Measurements from ENCODE around the gene GALNT4. TPM values are rescaled to one million over a fixed set of nuclear protein-coding genes. Genes with fewer than 3 reads are reported as not detected.

Gene GALNT4
- 1.7 and 2.1 TPM in 2 replicates for total RNA-seq (2014; rRNA removed; shearing (Covaris generic))

- Histone ChIP-seq H3K27me3 (ENCODE audit: control insufficient read depth, insufficient read depth, low read length) (no peaks in the 10 kb centered on the region), H3K36me3 (replicated peaks; ENCODE audit: control insufficient read depth, insufficient read depth, low read length) (no peaks in the 10 kb centered on the region), H3K4me3 (ENCODE audit: insufficient read depth, low read depth, low read length) (peak within 1 kb of the TSS; percentile 83)
- DNase-seq: peak; percentile 95
Observed at GRCh38 chr12:89524541-89525304, at the start of gene GALNT4. Gene GALNT4, minus strand, starts transcription at chr12:89524796. Its CDS starts 247 bp downstream, at chr12:89524549.

DNA sequence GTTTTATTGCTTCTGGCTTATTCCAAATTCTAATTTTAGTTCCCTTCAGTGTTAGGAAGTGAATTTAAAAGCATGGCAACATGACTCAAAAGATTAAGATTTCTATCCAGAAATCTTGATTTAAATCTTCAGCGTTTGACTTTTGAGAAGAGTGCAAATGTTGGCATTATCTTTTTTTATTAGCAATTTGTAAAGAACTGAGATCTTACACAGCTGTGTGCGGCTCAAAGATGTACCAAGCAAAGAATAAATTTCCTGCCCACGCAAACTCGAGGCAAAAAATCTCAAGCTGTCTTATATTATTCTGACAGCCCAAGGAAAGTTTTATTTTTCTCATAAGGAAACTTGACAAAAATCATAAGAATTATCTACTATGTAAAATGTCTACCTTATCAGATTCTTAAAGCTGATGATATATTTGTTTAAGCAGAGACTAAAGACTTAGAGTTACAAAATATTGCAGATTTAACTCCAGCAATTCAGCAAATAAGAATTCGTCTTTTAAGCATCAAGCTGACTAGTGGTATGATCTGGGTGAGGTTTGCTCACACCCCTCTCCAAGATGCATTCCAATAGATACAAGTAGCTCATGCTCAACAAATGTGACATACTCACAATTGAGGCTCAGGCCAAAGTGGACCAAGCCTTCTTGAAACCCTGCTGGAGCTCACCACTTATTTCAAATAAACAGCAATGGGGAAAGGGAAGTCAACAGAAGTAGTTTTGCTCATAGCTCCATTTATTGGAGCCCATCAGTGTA, 48.6 kb upstream of the GALNT4 start:
- H3K27me3 ChIP-seq (ENCODE audit: control insufficient read depth, insufficient read depth, low read length): no peaks in the 10 kb centered on the region
- DNase-seq: no peak
- no peak overlapping the region for H3K4me3 ChIP-seq (ENCODE audit: insufficient read depth, low read depth, low read length)
- H3K36me3 ChIP-seq (replicated peaks; ENCODE audit: control insufficient read depth, insufficient read depth, low read length): no peaks in the 10 kb centered on the region

DNA sequence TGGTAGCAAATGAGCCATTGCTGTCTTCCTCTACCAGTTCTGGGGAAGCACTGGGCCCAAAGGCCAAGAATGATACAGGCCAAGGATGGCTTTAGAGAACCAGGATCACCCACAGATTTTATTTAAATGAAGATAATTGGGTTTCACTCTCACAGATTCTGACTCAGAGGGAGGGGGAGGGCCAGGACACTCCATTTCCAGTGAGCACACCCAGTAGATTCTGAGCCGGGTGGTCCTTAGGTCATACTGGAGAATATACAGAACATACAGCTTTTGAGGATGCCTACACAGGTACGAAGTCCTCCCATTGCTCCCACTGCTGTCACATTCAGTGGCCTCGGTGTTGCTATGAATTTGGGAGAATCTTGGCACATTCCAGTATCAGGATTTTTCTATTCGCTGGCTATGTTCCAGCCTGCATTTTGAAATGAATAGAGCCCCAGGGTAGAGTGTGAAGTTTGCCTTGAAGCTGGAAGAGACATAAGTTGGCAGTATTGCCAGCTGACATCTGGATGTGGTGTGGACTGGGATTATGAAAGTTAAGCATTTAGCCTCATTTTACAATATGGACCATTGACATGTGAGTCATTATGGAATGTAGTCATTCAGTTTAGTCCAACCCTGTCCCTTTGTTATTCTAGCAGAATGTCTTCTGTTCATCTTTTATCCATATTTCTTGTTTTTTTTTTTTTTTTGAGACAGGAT, 47.0 kb upstream of the GALNT4 start:
- no peak overlapping the region for H3K4me3 ChIP-seq (ENCODE audit: insufficient read depth, low read depth, low read length)
- no peak for DNase-seq
- H3K36me3 ChIP-seq (replicated peaks; ENCODE audit: control insufficient read depth, insufficient read depth, low read length): no peaks in the 10 kb centered on the region
- H3K27me3 ChIP-seq (ENCODE audit: control insufficient read depth, insufficient read depth, low read length): no peaks in the 10 kb centered on the region

DNA sequence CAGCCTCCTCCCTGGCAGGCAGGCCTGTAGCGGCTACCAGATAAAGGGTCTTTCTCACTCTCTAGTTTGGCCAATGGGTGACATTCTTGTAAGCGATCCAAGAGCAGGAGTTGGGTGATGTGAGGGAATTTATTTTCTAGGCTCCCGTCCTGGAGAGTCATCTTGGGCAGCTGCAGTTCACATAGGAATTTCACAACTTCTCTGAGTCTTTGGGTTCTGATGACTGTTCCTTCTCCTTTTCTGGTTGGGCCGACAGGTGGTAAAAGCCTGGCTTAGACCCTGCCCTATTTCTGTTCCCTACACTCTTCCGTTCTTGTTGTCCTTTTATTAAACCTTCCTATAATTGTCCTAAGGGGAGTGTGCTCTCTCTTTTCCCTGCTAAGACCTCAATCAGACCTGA, 43.9 kb upstream of the GALNT4 start:
- no peaks in the 10 kb centered on the region for H3K27me3 ChIP-seq (ENCODE audit: control insufficient read depth, insufficient read depth, low read length)
- DNase-seq: no peak
- no peak overlapping the region for H3K4me3 ChIP-seq (ENCODE audit: insufficient read depth, low read depth, low read length)
- H3K36me3 ChIP-seq (replicated peaks; ENCODE audit: control insufficient read depth, insufficient read depth, low read length): no peaks in the 10 kb centered on the region

DNA sequence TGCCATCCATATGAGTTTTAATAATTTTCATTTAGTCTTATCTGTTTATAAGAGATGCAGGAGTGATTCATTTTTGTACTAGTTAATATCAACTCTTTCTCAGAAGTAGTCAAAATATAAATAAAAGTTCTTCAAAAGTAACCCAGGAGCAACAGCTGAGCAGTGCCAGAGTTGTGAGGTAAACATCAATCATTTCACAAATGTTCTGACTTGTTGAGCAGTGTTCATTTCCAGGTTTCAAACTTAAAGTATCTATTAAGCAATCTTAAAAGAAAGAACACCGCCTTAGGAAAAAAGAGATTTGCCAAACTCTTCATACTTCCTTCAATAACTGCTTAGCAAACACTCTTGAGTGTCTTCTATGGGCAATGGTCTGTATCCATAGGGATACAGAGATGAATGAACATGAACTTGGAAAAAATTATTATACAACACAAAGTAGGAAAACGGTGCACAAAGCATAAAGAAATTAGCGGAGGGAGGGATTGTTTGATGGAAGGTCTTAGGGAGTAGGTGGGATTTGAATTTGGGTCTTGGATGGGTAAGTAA, 43.2 kb upstream of the GALNT4 start:
- DNase-seq: no peak
- H3K36me3 ChIP-seq (replicated peaks; ENCODE audit: control insufficient read depth, insufficient read depth, low read length): no peaks in the 10 kb centered on the region
- H3K27me3 ChIP-seq (ENCODE audit: control insufficient read depth, insufficient read depth, low read length): no peaks in the 10 kb centered on the region
- H3K4me3 ChIP-seq (ENCODE audit: insufficient read depth, low read depth, low read length): no peak overlapping the region

- Histone ChIP-seq H3K27me3 (ENCODE audit: control insufficient read depth, insufficient read depth, low read length) (no peaks in the 10 kb centered on the region), H3K36me3 (replicated peaks; ENCODE audit: control insufficient read depth, insufficient read depth, low read length) (no peaks in the 10 kb centered on the region), H3K4me3 (ENCODE audit: insufficient read depth, low read depth, low read length) (no peak overlapping the region)
- no peak for DNase-seq
Observed at GRCh38 chr12:89566615-89567014, 42.0 kb upstream of the GALNT4 start.

- DNase-seq: no peak
- H3K4me3 ChIP-seq (ENCODE audit: insufficient read depth, low read depth, low read length): no peak overlapping the region
- no peaks in the 10 kb centered on the region for H3K36me3 ChIP-seq (replicated peaks; ENCODE audit: control insufficient read depth, insufficient read depth, low read length)
- H3K27me3 ChIP-seq (ENCODE audit: control insufficient read depth, insufficient read depth, low read length): no peaks in the 10 kb centered on the region
Observed at GRCh38 chr12:89565002-89565401, 40.4 kb upstream of the GALNT4 start.

GRCh38 chr12:89559753-89560152, 35.2 kb upstream of the GALNT4 start:
- H3K4me3 ChIP-seq (ENCODE audit: insufficient read depth, low read depth, low read length): no peak overlapping the region
- DNase-seq: no peak
- no peaks in the 10 kb centered on the region for H3K27me3 ChIP-seq (ENCODE audit: control insufficient read depth, insufficient read depth, low read length)

GRCh38 chr12:89556976-89557375, 32.4 kb upstream of the GALNT4 start:
- Histone ChIP-seq H3K36me3 (replicated peaks; ENCODE audit: control insufficient read depth, insufficient read depth, low read length) (no peaks in the 10 kb centered on the region), H3K4me3 (ENCODE audit: insufficient read depth, low read depth, low read length) (no peak overlapping the region), H3K27me3 (ENCODE audit: control insufficient read depth, insufficient read depth, low read length) (no peaks in the 10 kb centered on the region)
- no peak for DNase-seq

More at GRCh38 chr12:89559753-89560152, 35.2 kb upstream of the GALNT4 start:
- no peaks in the 10 kb centered on the region for H3K36me3 ChIP-seq (replicated peaks; ENCODE audit: control insufficient read depth, insufficient read depth, low read length)

GRCh38 chr12:89552376-89552775, 27.8 kb upstream of the GALNT4 start:
- H3K27me3 ChIP-seq (ENCODE audit: control insufficient read depth, insufficient read depth, low read length): no peaks in the 10 kb centered on the region
- H3K36me3 ChIP-seq (replicated peaks; ENCODE audit: control insufficient read depth, insufficient read depth, low read length): no peaks in the 10 kb centered on the region
- DNase-seq: no peak
- H3K4me3 ChIP-seq (ENCODE audit: insufficient read depth, low read depth, low read length): no peak overlapping the region

GRCh38 chr12:89551747-89552146, 27.2 kb upstream of the GALNT4 start:
- no peak overlapping the region for H3K4me3 ChIP-seq (ENCODE audit: insufficient read depth, low read depth, low read length)
- H3K36me3 ChIP-seq (replicated peaks; ENCODE audit: control insufficient read depth, insufficient read depth, low read length): no peaks in the 10 kb centered on the region
- no peak for DNase-seq
- no peaks in the 10 kb centered on the region for H3K27me3 ChIP-seq (ENCODE audit: control insufficient read depth, insufficient read depth, low read length)

DNA sequence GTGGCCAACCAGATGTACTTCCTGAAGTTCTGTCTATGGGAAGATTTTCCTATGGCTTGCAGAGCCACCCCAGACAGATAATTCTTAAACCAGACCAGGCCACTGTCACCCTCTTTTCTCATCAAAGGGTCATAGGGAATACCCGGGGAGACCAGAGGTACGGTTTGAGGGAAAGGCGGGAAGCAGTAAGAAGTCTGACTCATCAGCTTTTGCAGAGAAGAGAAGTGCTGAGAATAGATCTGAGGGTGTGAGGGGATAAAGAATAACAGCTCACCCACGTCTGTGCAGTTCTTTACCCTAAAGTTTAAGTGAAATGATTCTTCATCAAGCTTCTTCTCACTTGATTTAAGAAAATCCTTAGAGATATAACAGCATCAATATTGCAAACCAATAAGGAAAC, 22.5 kb upstream of the GALNT4 start:
- H3K36me3 ChIP-seq (replicated peaks; ENCODE audit: control insufficient read depth, insufficient read depth, low read length): no peaks in the 10 kb centered on the region
- no peaks in the 10 kb centered on the region for H3K27me3 ChIP-seq (ENCODE audit: control insufficient read depth, insufficient read depth, low read length)
- no peak overlapping the region for H3K4me3 ChIP-seq (ENCODE audit: insufficient read depth, low read depth, low read length)
- DNase-seq: no peak

DNA sequence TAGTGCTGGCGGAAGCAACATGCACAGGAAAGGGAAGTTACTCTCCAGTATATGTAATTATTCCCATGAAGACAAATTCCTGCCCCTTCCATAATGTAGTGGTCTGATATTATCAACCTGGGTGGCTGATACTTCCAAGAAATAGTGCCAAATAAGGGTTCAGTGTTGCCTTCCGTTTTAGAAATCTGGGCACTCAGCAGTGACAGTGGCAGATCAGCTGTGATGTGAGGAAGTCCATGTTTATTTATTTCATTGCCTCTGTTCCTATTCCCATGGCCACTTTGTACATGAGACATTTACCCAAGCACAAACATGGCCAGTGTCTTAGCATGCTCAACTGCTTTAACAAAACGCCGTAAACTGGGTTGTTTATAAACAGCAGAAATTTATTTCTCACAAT, 21.6 kb upstream of the GALNT4 start:
- Histone ChIP-seq H3K36me3 (replicated peaks; ENCODE audit: control insufficient read depth, insufficient read depth, low read length) (no peaks in the 10 kb centered on the region), H3K27me3 (ENCODE audit: control insufficient read depth, insufficient read depth, low read length) (no peaks in the 10 kb centered on the region), H3K4me3 (ENCODE audit: insufficient read depth, low read depth, low read length) (no peak overlapping the region)
- DNase-seq: no peak

- Histone ChIP-seq H3K36me3 (replicated peaks; ENCODE audit: control insufficient read depth, insufficient read depth, low read length) (no peaks in the 10 kb centered on the region), H3K27me3 (ENCODE audit: control insufficient read depth, insufficient read depth, low read length) (no peaks in the 10 kb centered on the region), H3K4me3 (ENCODE audit: insufficient read depth, low read depth, low read length) (no peak overlapping the region)
- DNase-seq: no peak
Observed at GRCh38 chr12:89544681-89545184, 20.1 kb upstream of the GALNT4 start.

All from H7 (cell line).